Stimulated activated CD8-positive, alpha-beta memory T cell treated with anti-CD3 and anti-CD28 coated beads, Interleukin-2, amount 100 ng/mL, for 1 hour (primary cell): ENCODE results near the gene MVK.

Experiments
- DNase-seq, 2 donors: peaks; one replicate each; pipeline ENCODE4 v3.0.0-alpha.2; 2020; ENCODE audit warnings: low read depth in 2 of 2

Gene MVK

GRCh38 chr12:109567296-109567695 lies 6.3 kb upstream of the MVK start:
- no peak for DNase-seq

- no peak for DNase-seq
These were observed 5.6 kb upstream of the MVK start for GRCh38 chr12:109567967-109568366.

- DNase-seq: no peak
These were observed 5.1 kb upstream of the MVK start for GRCh38 chr12:109568486-109568885.

GRCh38 chr12:109571773-109572505 lies 1.7 kb upstream of the MVK start:
- DNase-seq: no peak

GRCh38 chr12:109572506-109572845 lies 1.1 kb upstream of the MVK start:
- DNase-seq: no peak

GRCh38 chr12:109573914-109574244 lies 285 bp downstream of the MVK start:
- DNase-seq: no peak

GRCh38 chr12:109575683-109576082 lies 2.1 kb downstream of the MVK start:
- no peak for DNase-seq

GRCh38 chr12:109577311-109577710 lies 3.7 kb downstream of the MVK start:
- no peak for DNase-seq

GRCh38 chr12:109578330-109578927 lies 4.8 kb downstream of the MVK start:
- no peak for DNase-seq

- DNase-seq: no peak
These were observed 6.0 kb downstream of the MVK start for GRCh38 chr12:109579639-109580038.

GRCh38 chr12:109580272-109580671 lies 6.7 kb downstream of the MVK start:
- no peak for DNase-seq

- no peak for DNase-seq
These were observed 7.2 kb downstream of the MVK start for GRCh38 chr12:109580684-109581333.

GRCh38 chr12:109581334-109581691 lies 7.7 kb downstream of the MVK start:
- no peak for DNase-seq

- DNase-seq: no peak
These were observed 8.3 kb downstream of the MVK start for GRCh38 chr12:109581856-109582255.

GRCh38 chr12:109582636-109583035 lies 9.0 kb downstream of the MVK start:
- DNase-seq: no peak

GRCh38 chr12:109583733-109584132 lies 10.1 kb downstream of the MVK start:
- DNase-seq: no peak

GRCh38 chr12:109586385-109587296 lies 13.0 kb downstream of the MVK start:
- DNase-seq: no peak

GRCh38 chr12:109587921-109588320 lies 14.3 kb downstream of the MVK start:
- no peak for DNase-seq

- no peak for DNase-seq
These were observed 15.1 kb downstream of the MVK start for GRCh38 chr12:109588461-109589239.

- DNase-seq: no peak
These were observed 15.6 kb downstream of the MVK start for GRCh38 chr12:109589240-109589590.

- no peak for DNase-seq
These were observed 16.2 kb downstream of the MVK start for GRCh38 chr12:109589691-109590245.
